ENCODE results near the gene RPGRIP1. TPM values are rescaled to one million over a fixed set of nuclear protein-coding genes. Genes with fewer than 3 reads are reported as not detected.

RPGRIP1 gene
- total RNA-seq, 3 donors from 2014 or later, result 0.33 to 10.4 (median 0.48) TPM

DNA sequence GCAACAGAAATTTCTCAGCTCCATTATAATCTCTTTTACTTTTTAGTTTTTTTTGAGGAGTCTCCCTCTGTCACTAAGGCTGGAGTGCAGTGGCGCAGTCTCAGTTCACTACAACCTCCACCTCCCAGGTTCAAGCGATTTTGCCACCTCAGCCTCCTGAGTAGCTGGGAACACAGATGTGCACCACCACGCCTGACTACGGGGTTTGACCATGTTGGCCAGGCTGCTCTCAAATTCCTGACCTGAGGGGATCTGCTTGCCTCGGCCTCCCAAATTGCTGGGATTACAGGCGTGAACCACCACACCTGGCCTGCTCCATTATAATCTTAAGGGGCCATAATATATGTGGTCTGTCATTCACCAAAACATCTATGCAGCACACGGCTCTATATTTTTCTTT, 34.1 kb upstream of the RPGRIP1 start:
- H3K27me3 ChIP-seq, result no peaks in the 10 kb centered on the region
- TF ChIP-seq POLR2A (IDR thresholded peaks at IDR 0.05) (no peak), POLR2AphosphoS5 (IDR thresholded peaks at IDR 0.05) (no peak)
- TF ChIP-seq, protein P1, sequence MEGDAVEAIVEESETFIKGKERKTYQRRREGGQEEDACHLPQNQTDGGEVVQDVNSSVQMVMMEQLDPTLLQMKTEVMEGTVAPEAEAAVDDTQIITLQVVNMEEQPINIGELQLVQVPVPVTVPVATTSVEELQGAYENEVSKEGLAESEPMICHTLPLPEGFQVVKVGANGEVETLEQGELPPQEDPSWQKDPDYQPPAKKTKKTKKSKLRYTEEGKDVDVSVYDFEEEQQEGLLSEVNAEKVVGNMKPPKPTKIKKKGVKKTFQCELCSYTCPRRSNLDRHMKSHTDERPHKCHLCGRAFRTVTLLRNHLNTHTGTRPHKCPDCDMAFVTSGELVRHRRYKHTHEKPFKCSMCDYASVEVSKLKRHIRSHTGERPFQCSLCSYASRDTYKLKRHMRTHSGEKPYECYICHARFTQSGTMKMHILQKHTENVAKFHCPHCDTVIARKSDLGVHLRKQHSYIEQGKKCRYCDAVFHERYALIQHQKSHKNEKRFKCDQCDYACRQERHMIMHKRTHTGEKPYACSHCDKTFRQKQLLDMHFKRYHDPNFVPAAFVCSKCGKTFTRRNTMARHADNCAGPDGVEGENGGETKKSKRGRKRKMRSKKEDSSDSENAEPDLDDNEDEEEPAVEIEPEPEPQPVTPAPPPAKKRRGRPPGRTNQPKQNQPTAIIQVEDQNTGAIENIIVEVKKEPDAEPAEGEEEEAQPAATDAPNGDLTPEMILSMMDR (IDR thresholded peaks at IDR 0.05), result no peak
- no peak overlapping the region for H3K4me3 ChIP-seq
- no peak for DNase-seq (ENCODE audit: low spot score in 2 of 2)
- H3K9me3 ChIP-seq, result no peaks in the 10 kb centered on the region
- no peaks in the 10 kb centered on the region for H3K4me1 ChIP-seq
- H3K27ac ChIP-seq, result no peak overlapping the region
- intact Hi-C loops (cut with DNase I; ENCODE audit: low total_unique reads), result no loop called here
- no peaks in the 10 kb centered on the region for H3K36me3 ChIP-seq

DNA sequence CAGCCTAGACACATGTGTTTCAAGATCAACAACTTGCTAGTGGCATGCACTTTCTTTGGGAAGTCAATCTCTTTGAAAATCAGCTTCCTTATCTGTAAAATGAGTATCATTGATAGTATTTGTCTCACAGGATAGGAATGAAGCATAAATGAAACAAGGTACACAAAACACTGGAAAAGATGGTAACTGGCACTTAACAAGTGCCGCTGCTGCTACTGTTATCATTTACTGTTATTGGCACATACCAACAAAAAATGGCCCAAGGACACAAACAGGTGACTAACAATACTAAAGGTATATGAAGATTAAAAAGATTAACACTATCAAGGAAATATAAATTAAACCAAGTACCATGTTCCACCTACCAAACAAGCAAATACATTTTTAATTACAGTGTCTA, 31.5 kb upstream of the RPGRIP1 start:
- H3K36me3 ChIP-seq, result no peaks in the 10 kb centered on the region
- DNase-seq (ENCODE audit: low spot score in 2 of 2), result no peak
- intact Hi-C loops (cut with DNase I; ENCODE audit: low total_unique reads), result no loop called here
- TF ChIP-seq POLR2A (IDR thresholded peaks at IDR 0.05) (no peak), POLR2AphosphoS5 (IDR thresholded peaks at IDR 0.05) (no peak)
- TF ChIP-seq, protein P1 (IDR thresholded peaks at IDR 0.05), result no peak
- H3K27me3 ChIP-seq, result no peaks in the 10 kb centered on the region
- H3K4me1 ChIP-seq, result no peaks in the 10 kb centered on the region
- H3K27ac ChIP-seq, result no peak overlapping the region
- H3K9me3 ChIP-seq, result no peaks in the 10 kb centered on the region
- H3K4me3 ChIP-seq, result no peak overlapping the region

DNA sequence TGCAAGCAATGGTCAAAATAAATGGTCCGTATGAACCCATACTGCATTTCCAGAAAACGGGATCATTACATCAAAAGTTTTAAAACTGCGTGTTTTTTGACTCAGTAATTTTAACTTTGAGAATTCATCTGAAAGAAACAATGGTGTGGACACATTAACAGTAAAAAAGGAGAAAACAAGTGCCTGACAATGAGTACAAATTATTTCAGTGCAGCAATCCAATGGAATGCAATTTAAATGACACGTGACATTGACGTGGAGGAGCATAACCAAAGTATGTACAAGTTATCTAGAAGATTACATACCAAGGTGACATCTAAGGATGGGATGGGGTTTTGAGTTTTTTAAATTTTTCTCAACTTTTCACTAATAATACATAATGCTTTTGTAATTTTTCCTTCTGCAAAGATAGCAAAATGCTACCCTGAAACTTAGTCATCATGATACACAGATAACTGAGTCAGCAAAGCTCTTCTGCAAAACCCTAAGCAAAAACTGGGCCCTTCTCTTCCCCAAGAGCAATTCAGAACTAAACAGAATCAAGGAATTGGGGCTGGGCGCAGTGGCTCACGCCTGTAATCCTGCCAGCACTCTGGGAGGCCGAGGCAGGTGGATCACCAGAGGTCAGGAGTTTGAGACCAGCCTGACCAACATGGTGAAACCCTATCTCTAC, 31.0 kb upstream of the RPGRIP1 start:
- no peak for TF ChIP-seq POLR2AphosphoS5 (IDR thresholded peaks at IDR 0.05)
- TF ChIP-seq, protein P1 (IDR thresholded peaks at IDR 0.05), result no peak
- TF ChIP-seq POLR2A (IDR thresholded peaks at IDR 0.05), result no peak
- no peaks in the 10 kb centered on the region for H3K9me3 ChIP-seq
- H3K27ac ChIP-seq, result no peak overlapping the region
- H3K4me3 ChIP-seq, result no peak overlapping the region
- DNase-seq (ENCODE audit: low spot score in 2 of 2), result no peak
- no peaks in the 10 kb centered on the region for H3K4me1 ChIP-seq
- H3K27me3 ChIP-seq, result no peaks in the 10 kb centered on the region
- no peaks in the 10 kb centered on the region for H3K36me3 ChIP-seq
- intact Hi-C loops (cut with DNase I; ENCODE audit: low total_unique reads), result no loop called here

DNA sequence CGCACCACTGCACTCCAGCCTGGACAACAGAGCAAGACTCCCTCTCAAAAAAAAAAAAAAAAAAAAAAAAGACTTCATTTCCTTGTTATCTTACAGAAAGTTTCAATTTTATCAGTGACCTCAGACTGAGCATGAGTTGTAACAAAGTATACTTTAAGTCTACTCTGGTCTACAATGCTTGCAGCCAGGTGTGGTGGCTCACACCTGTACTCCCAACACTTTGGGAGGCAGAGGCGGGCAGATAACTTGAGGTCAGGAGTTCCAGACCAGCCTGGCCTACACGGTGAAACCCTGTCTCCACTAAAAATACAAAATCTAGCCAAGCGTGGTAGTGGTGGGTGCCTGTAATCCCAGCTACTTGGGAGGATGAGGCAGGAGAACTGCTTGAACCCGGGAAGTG, 28.7 kb upstream of the RPGRIP1 start:
- Histone ChIP-seq H3K9me3 (no peaks in the 10 kb centered on the region), H3K36me3 (no peaks in the 10 kb centered on the region), H3K27ac (no peak overlapping the region), H3K27me3 (no peaks in the 10 kb centered on the region), H3K4me1 (peaks cover 0 to 4% of the 10 kb centered on the region in 2 donors), H3K4me3 (no peak overlapping the region)
- intact Hi-C loops (cut with DNase I; ENCODE audit: low total_unique reads), result no loop called here
- TF ChIP-seq POLR2AphosphoS5 (IDR thresholded peaks at IDR 0.05) (no peak), POLR2A (IDR thresholded peaks at IDR 0.05) (no peak)
- TF ChIP-seq, protein P1 (IDR thresholded peaks at IDR 0.05), result no peak
- DNase-seq (ENCODE audit: low spot score in 2 of 2), result no peak

DNA sequence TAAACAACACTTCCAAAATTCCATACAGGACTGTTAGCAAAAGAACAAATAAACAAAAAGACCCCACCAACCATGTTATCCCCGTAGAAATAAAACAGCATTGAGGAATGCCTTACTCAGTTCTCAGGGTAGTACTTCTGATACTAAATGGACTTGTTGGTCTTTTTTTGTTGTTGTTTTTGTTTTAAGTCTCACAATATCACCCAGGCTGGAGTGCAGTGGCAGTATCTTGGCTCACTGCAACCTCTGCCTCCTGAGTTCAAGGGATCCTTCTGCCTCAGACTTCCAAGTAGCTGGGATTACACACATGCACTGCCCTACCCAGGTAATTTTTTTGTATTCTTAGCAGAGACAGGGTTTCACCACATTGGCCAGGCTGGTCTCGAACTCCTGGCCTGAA, 27.7 kb upstream of the RPGRIP1 start:
- H3K27ac ChIP-seq, result no peak overlapping the region
- no peaks in the 10 kb centered on the region for H3K27me3 ChIP-seq
- H3K36me3 ChIP-seq, result no peaks in the 10 kb centered on the region
- H3K4me1 ChIP-seq, result peaks cover 0 to 7% of the 10 kb centered on the region in 2 donors
- intact Hi-C loops (cut with DNase I; ENCODE audit: low total_unique reads), result no loop called here
- no peak for TF ChIP-seq POLR2A (IDR thresholded peaks at IDR 0.05)
- TF ChIP-seq POLR2AphosphoS5 (IDR thresholded peaks at IDR 0.05), result no peak
- TF ChIP-seq, protein P1 (IDR thresholded peaks at IDR 0.05), result no peak
- H3K4me3 ChIP-seq, result no peak overlapping the region
- no peaks in the 10 kb centered on the region for H3K9me3 ChIP-seq
- DNase-seq (ENCODE audit: low spot score in 2 of 2), result no peak

All from breast epithelium (tissue), 4 donors.